Panc1 (cell line): ENCODE data around the gene PSRC1. TPM values are rescaled to one million over a fixed set of nuclear protein-coding genes. Genes with fewer than 3 reads are reported as not detected.

Source experiments
- ATAC-seq: fragments of 200-7000 bp; cut with Tn5 transposase; 2 replicates; pipeline ENCODE4 v1.9.1; 2020; ENCODE audit warnings: mild to moderate bottlenecking, moderate library complexity
- BruUV-seq: library from RNA; stranded (reverse); fragments of 400-500 nt; replicated peaks from 2 replicates; lab custom pipeline; 2021; lab: Mats Ljungman, UMichigan
- CTCF ChIA-PET: fragments of 300-600 bp; sonication (Branson Sonifier 250); formaldehyde crosslinking; loops from one replicate; lab custom pipeline; 2022; ENCODE audit warnings: antibody characterized with exemption; lab: Charles Lee
- POLR2A ChIA-PET: fragments of 300-600 bp; sonication (Branson Sonifier 250); formaldehyde crosslinking; loops from one replicate; lab custom pipeline; 2022; ENCODE audit warnings: antibody characterized with exemption; lab: Charles Lee
- DNase-seq: peaks from one replicate; pipeline ENCODE4 v3.0.0-alpha.2; 2010; ENCODE audit warnings: low read depth, low spot score
- H3K27ac ChIP-seq: 2 replicates; pipeline ENCODE4 v1.5.1; 2011; ENCODE audit warnings: mild to moderate bottlenecking, low read length, inconsistent platforms
- H3K27me3 ChIP-seq: fragments of 200-500 bp; sonication (Bioruptor generic); 2 replicates; pipeline ENCODE4 v1.6.0; 2014; ENCODE audit warnings: low read length, inconsistent platforms; ENCODE audit not compliant: control insufficient read depth, insufficient read depth
- H3K36me3 ChIP-seq: fragments of 200-500 bp; sonication (Bioruptor generic); 2 replicates; pipeline ENCODE4 v1.5.1; 2014; ENCODE audit warnings: inconsistent platforms, mild to moderate bottlenecking, low read length, moderate library complexity; ENCODE audit not compliant: control insufficient read depth, insufficient read depth
- H3K4me1 ChIP-seq: 2 replicates; pipeline ENCODE4 v1.5.1; 2011; ENCODE audit warnings: inconsistent platforms, mild to moderate bottlenecking, low read length, moderate library complexity; ENCODE audit not compliant: control insufficient read depth, insufficient read depth
- H3K4me3 ChIP-seq, 2 experiments: 2 replicates each; pipeline ENCODE4 v1.5.1; 2011 to 2012; ENCODE audit warnings: low read depth in 2 of 2, low read length in 2 of 2, mild to moderate bottlenecking in 2 of 2, inconsistent platforms in 1 of 2, moderate library complexity in 1 of 2
- H3K9me3 ChIP-seq: fragments of 200-500 bp; sonication (Bioruptor generic); 2 replicates; pipeline ENCODE4 v1.5.1; 2014; ENCODE audit warnings: low read depth, mild to moderate bottlenecking, inconsistent platforms, low read length, moderate library complexity; ENCODE audit not compliant: control insufficient read depth, insufficient read depth
- CTCF ChIP-seq: fragments of 450-650 bp; IDR thresholded peaks from 2 replicates; pipeline ENCODE4 v1.5.1; 2017; ENCODE audit warnings: mild to moderate bottlenecking
- POLR2AphosphoS5 ChIP-seq: IDR thresholded peaks from 2 replicates; pipeline ENCODE4 v1.6.1; 2012; ENCODE audit warnings: mild to moderate bottlenecking, low read depth, low read length, moderate library complexity
- REST ChIP-seq, 2 experiments: IDR thresholded peaks; 2 replicates each; pipeline ENCODE4 v1.6.1; 2011 to 2012; ENCODE audit warnings: low read depth in 2 of 2, control low read depth in 1 of 2, low read length in 1 of 2, mild to moderate bottlenecking in 1 of 2, moderate library complexity in 1 of 2; ENCODE audit not compliant: insufficient read depth in 1 of 2
- SIN3A ChIP-seq: IDR thresholded peaks from 2 replicates; pipeline ENCODE4 v1.6.1; 2012; ENCODE audit warnings: low read depth, mild to moderate bottlenecking, low read length, moderate library complexity, borderline replicate concordance; ENCODE audit not compliant: insufficient read depth
- TCF7L2 ChIP-seq: IDR thresholded peaks from 2 replicates; pipeline ENCODE4 v1.6.1; 2011; ENCODE audit warnings: mild to moderate bottlenecking, low read depth, low read length, inconsistent platforms
- in situ Hi-C: cut with HindIII; loops from 2 replicates; pipeline ENCODE4 v1.10.0; 2016; ENCODE audit warnings: low sequenced_read_pairs, low pct_unique_long_range_greater_than_20kb
- intact Hi-C: fragments of 100-400 bp; cut with micrococcal nuclease; formaldehyde crosslinking; loops from one replicate; pipeline ENCODE4 v1.10.0; 2022; ENCODE audit not compliant: unreplicated experiment
- total RNA-seq: library from RNA; stranded (reverse); gene quantifications from one replicate; pipeline ENCODE4 v1.2.1, GENCODE V29; 2021; ENCODE audit not compliant: unreplicated experiment

PSRC1 gene
- total RNA-seq, 1 experiment from 2014 or later, result 40.6 TPM

- no peak for TF ChIP-seq TCF7L2
- no peak for TF ChIP-seq CTCF
- no peak for TF ChIP-seq REST (IDR thresholded peaks at IDR 0.05; ENCODE audit: insufficient read depth in 1 of 2, low read depth in 2 of 2, low read length in 1 of 2)
- TF ChIP-seq SIN3A, result no peak
- no peak for TF ChIP-seq POLR2AphosphoS5
- in situ Hi-C loops, result no loop called here
- Histone ChIP-seq H3K9me3 (no peaks in the 10 kb centered on the region), H3K4me1 (peaks cover 3% of the 10 kb centered on the region), H3K4me3 (no peak overlapping the region), H3K27ac (no peak overlapping the region), H3K27me3 (no peaks in the 10 kb centered on the region), H3K36me3 (no peaks in the 10 kb centered on the region)
- ATAC-seq (no peak), DNase-seq (no peak)
- BruUV-seq, result no TSS peak
- intact Hi-C loops, result no loop called here
- ChIA-PET CTCF (interaction anchor here (0.7 kb wide), 1 partner anchor 22 kb away, joined by 3 read pairs; no protein-coding TSS in a partner anchor), POLR2A (interaction anchor here (1.0 kb wide), 1 partner anchor 266 kb away, joined by 3 read pairs; no protein-coding TSS in a partner anchor)
Measured at GRCh38 chr1:109246141-109246551, 36.8 kb downstream of the PSRC1 start.

- Histone ChIP-seq H3K27ac (no peak overlapping the region), H3K36me3 (no peaks in the 10 kb centered on the region), H3K4me1 (peaks cover 2% of the 10 kb centered on the region), H3K27me3 (no peaks in the 10 kb centered on the region), H3K4me3 (no peak overlapping the region), H3K9me3 (no peaks in the 10 kb centered on the region)
- DNase-seq (no peak), ATAC-seq (no peak)
- BruUV-seq, result no TSS peak
- in situ Hi-C loops (no loop called here), intact Hi-C loops (no loop called here)
- POLR2A ChIA-PET, result no interaction called here
- CTCF ChIA-PET, result no interaction called here
- TF ChIP-seq TCF7L2 (no peak), CTCF (no peak), REST (IDR thresholded peaks at IDR 0.05; ENCODE audit: insufficient read depth in 1 of 2, low read depth in 2 of 2, low read length in 1 of 2) (no peak), POLR2AphosphoS5 (no peak), SIN3A (no peak)
Measured at GRCh38 chr1:109243860-109244552, 38.9 kb downstream of the PSRC1 start.
